ENCODE data around the gene ARL6IP5. TPM values are rescaled to one million over a fixed set of nuclear protein-coding genes. Genes with fewer than 3 reads are reported as not detected.

Gene ARL6IP5
- total RNA-seq, 4 donors from 2014 or later, result 100 to 142 (median 110) TPM

- peak overlapping the region; percentile 60 to 95 (median 82) for H3K27ac ChIP-seq (replicated peaks in 1 of 4)
- intact Hi-C loops (cut with DNase I), result no loop called here
- WGBS, result 34% methylated on average over 3 of the region's 3 CpGs
- TF ChIP-seq CTCF (IDR thresholded peaks at IDR 0.05) (no peak), POLR2AphosphoS5 (IDR thresholded peaks at IDR 0.05) (peak in 1 of 2 donors; percentile 33)
- H3K4me3 ChIP-seq, result no peak overlapping the region
- no peaks in the 10 kb centered on the region for H3K27me3 ChIP-seq
- peaks cover 0 to 8% (median 0%) of the 10 kb centered on the region in 4 donors for H3K36me3 ChIP-seq
- no peak for DNase-seq (ENCODE audit: extremely low spot score)
- H3K4me1 ChIP-seq, result peaks cover 84 to 95% (median 91%) of the 10 kb centered on the region in 4 donors
- no peaks in the 10 kb centered on the region for H3K9me3 ChIP-seq
Observed at GRCh38 chr3:69090021-69090420, 5.3 kb downstream of the ARL6IP5 start.

- WGBS, result 49% methylated on average over 5 of the region's 5 CpGs
- TF ChIP-seq CTCF (IDR thresholded peaks at IDR 0.05), result no peak
- TF ChIP-seq POLR2A (IDR thresholded peaks at IDR 0.05; ENCODE audit: low read depth), result no peak
- no peak for TF ChIP-seq POLR2AphosphoS5 (IDR thresholded peaks at IDR 0.05)
- no peak for TF ChIP-seq EP300 (IDR thresholded peaks at IDR 0.05)
- Histone ChIP-seq H3K4me3 (no peak overlapping the region), H3K9me3 (no peaks in the 10 kb centered on the region), H3K4me1 (peaks cover 94 to 100% (median 98%) of the 10 kb centered on the region in 4 donors), H3K27me3 (no peaks in the 10 kb centered on the region), H3K27ac (replicated peaks in 1 of 4) (peak overlapping the region; percentile 60 to 95 (median 82)), H3K36me3 (peaks cover 0 to 8% (median 0%) of the 10 kb centered on the region in 4 donors)
- no peak for DNase-seq (ENCODE audit: extremely low spot score)
- intact Hi-C loops (cut with DNase I), result no loop called here
Observed at GRCh38 chr3:69091389-69092029, 6.8 kb downstream of the ARL6IP5 start.

GRCh38 chr3:69092030-69092516, 7.3 kb downstream of the ARL6IP5 start:
- Histone ChIP-seq H3K27ac (replicated peaks in 1 of 4) (peak overlapping the region; percentile 60 to 95 (median 82)), H3K36me3 (peaks cover 0 to 8% (median 0%) of the 10 kb centered on the region in 4 donors), H3K9me3 (no peaks in the 10 kb centered on the region), H3K4me1 (peaks cover 94 to 100% (median 98%) of the 10 kb centered on the region in 4 donors), H3K27me3 (no peaks in the 10 kb centered on the region), H3K4me3 (peak overlapping the region in 2 of 4 donors; percentile 5 to 19)
- intact Hi-C loops (cut with DNase I), result no loop called here
- DNase-seq (ENCODE audit: extremely low spot score), result no peak
- TF ChIP-seq CTCF (IDR thresholded peaks at IDR 0.05) (no peak), POLR2A (IDR thresholded peaks at IDR 0.05; ENCODE audit: low read depth) (no peak), POLR2AphosphoS5 (IDR thresholded peaks at IDR 0.05) (no peak), EP300 (IDR thresholded peaks at IDR 0.05) (no peak)
- 26% methylated on average over 4 of the region's 4 CpGs for WGBS

GRCh38 chr3:69094467-69095205, 9.9 kb downstream of the ARL6IP5 start:
- WGBS, result 28% methylated on average over 8 of the region's 8 CpGs
- H3K4me1 ChIP-seq, result peaks cover 79 to 98% (median 93%) of the 10 kb centered on the region in 4 donors

More at GRCh38 chr3:69094467-69095205, 9.9 kb downstream of the ARL6IP5 start:
- Histone ChIP-seq H3K4me3 (no peak overlapping the region), H3K27ac (replicated peaks in 1 of 4) (peak overlapping the region; percentile 60 to 95 (median 82)), H3K9me3 (no peaks in the 10 kb centered on the region), H3K36me3 (peaks cover 0 to 8% (median 2%) of the 10 kb centered on the region in 4 donors), H3K27me3 (no peaks in the 10 kb centered on the region)
- DNase-seq (ENCODE audit: extremely low spot score), result no peak
- intact Hi-C loops (cut with DNase I), result no loop called here
- TF ChIP-seq CTCF (IDR thresholded peaks at IDR 0.05), result no peak
- no peak for TF ChIP-seq POLR2A (IDR thresholded peaks at IDR 0.05; ENCODE audit: low read depth)
- TF ChIP-seq EP300 (IDR thresholded peaks at IDR 0.05), result no peak
- TF ChIP-seq POLR2AphosphoS5 (IDR thresholded peaks at IDR 0.05), result no peak

Measured in esophagus muscularis mucosa (tissue), 4 donors.